ENCODE data around the gene LLGL1.

The LLGL1 gene

GRCh38 chr17:18261659-18262058 is 36.2 kb downstream of the LLGL1 start:
- H3K27me3 ChIP-seq (ENCODE audit: insufficient read depth, low read length), result no peaks in the 10 kb centered on the region
- peaks cover 22% of the 10 kb centered on the region for H3K4me1 ChIP-seq (ENCODE audit: insufficient read depth, low read length)
- peaks cover 17% of the 10 kb centered on the region for H3K36me3 ChIP-seq (ENCODE audit: insufficient read depth, low read length)
- no peaks in the 10 kb centered on the region for H3K9me3 ChIP-seq (ENCODE audit: low read length)
- peak overlapping the region; percentile 65 for H3K4me3 ChIP-seq (ENCODE audit: low read length)
- no peak overlapping the region for H2AFZ ChIP-seq (ENCODE audit: low read depth, low read length)

- Histone ChIP-seq H2AFZ (ENCODE audit: low read depth, low read length) (no peak overlapping the region), H3K4me1 (ENCODE audit: insufficient read depth, low read length) (peaks cover 20% of the 10 kb centered on the region), H3K9me3 (ENCODE audit: low read length) (no peaks in the 10 kb centered on the region), H3K27me3 (ENCODE audit: insufficient read depth, low read length) (no peaks in the 10 kb centered on the region), H3K4me3 (ENCODE audit: low read length) (no peak overlapping the region), H3K36me3 (ENCODE audit: insufficient read depth, low read length) (peaks cover 17% of the 10 kb centered on the region)
Measured at GRCh38 chr17:18262111-18262510, 36.7 kb downstream of the LLGL1 start.

- Histone ChIP-seq H3K4me1 (ENCODE audit: insufficient read depth, low read length) (peaks cover 16% of the 10 kb centered on the region), H3K4me3 (ENCODE audit: low read length) (no peak overlapping the region), H3K27me3 (ENCODE audit: insufficient read depth, low read length) (no peaks in the 10 kb centered on the region), H3K36me3 (ENCODE audit: insufficient read depth, low read length) (peaks cover 17% of the 10 kb centered on the region), H3K9me3 (ENCODE audit: low read length) (no peaks in the 10 kb centered on the region), H2AFZ (ENCODE audit: low read depth, low read length) (no peak overlapping the region)
Measured at GRCh38 chr17:18262641-18263040, 37.2 kb downstream of the LLGL1 start.

GRCh38 chr17:18263885-18264682 is 38.6 kb downstream of the LLGL1 start:
- H2AFZ ChIP-seq (ENCODE audit: low read depth, low read length), result no peak overlapping the region
- H3K4me1 ChIP-seq (ENCODE audit: insufficient read depth, low read length), result peaks cover 11% of the 10 kb centered on the region
- no peaks in the 10 kb centered on the region for H3K9me3 ChIP-seq (ENCODE audit: low read length)
- H3K36me3 ChIP-seq (ENCODE audit: insufficient read depth, low read length), result peaks cover 17% of the 10 kb centered on the region
- H3K27me3 ChIP-seq (ENCODE audit: insufficient read depth, low read length), result no peaks in the 10 kb centered on the region
- no peak overlapping the region for H3K4me3 ChIP-seq (ENCODE audit: low read length)

GRCh38 chr17:18267366-18267765 is 41.9 kb downstream of the LLGL1 start:
- Histone ChIP-seq H3K4me1 (ENCODE audit: insufficient read depth, low read length) (no peaks in the 10 kb centered on the region), H2AFZ (ENCODE audit: low read depth, low read length) (no peak overlapping the region), H3K36me3 (ENCODE audit: insufficient read depth, low read length) (peaks cover 30% of the 10 kb centered on the region), H3K27me3 (ENCODE audit: insufficient read depth, low read length) (no peaks in the 10 kb centered on the region), H3K4me3 (ENCODE audit: low read length) (no peak overlapping the region), H3K9me3 (ENCODE audit: low read length) (no peaks in the 10 kb centered on the region)

- H3K36me3 ChIP-seq (ENCODE audit: insufficient read depth, low read length), result peaks cover 32% of the 10 kb centered on the region
- H3K27me3 ChIP-seq (ENCODE audit: insufficient read depth, low read length), result no peaks in the 10 kb centered on the region
- no peaks in the 10 kb centered on the region for H3K4me1 ChIP-seq (ENCODE audit: insufficient read depth, low read length)
- H3K4me3 ChIP-seq (ENCODE audit: low read length), result no peak overlapping the region
- H2AFZ ChIP-seq (ENCODE audit: low read depth, low read length), result no peak overlapping the region
- no peaks in the 10 kb centered on the region for H3K9me3 ChIP-seq (ENCODE audit: low read length)
Measured at GRCh38 chr17:18267927-18268711, 42.7 kb downstream of the LLGL1 start.

- Histone ChIP-seq H2AFZ (ENCODE audit: low read depth, low read length) (no peak overlapping the region), H3K9me3 (ENCODE audit: low read length) (no peaks in the 10 kb centered on the region)
Measured at GRCh38 chr17:18270046-18270931, 44.9 kb downstream of the LLGL1 start.

GRCh38 chr17:18277076-18277475 is 51.6 kb downstream of the LLGL1 start:
- no peaks in the 10 kb centered on the region for H3K27me3 ChIP-seq (ENCODE audit: insufficient read depth, low read length)
- no peak overlapping the region for H3K4me3 ChIP-seq (ENCODE audit: low read length)
- H3K9me3 ChIP-seq (ENCODE audit: low read length), result no peaks in the 10 kb centered on the region
- H2AFZ ChIP-seq (ENCODE audit: low read depth, low read length), result no peak overlapping the region
- H3K36me3 ChIP-seq (ENCODE audit: insufficient read depth, low read length), result peaks cover 81% of the 10 kb centered on the region
- H3K4me1 ChIP-seq (ENCODE audit: insufficient read depth, low read length), result no peaks in the 10 kb centered on the region

More at GRCh38 chr17:18270046-18270931, 44.9 kb downstream of the LLGL1 start:
- Histone ChIP-seq H3K4me1 (ENCODE audit: insufficient read depth, low read length) (no peaks in the 10 kb centered on the region), H3K4me3 (ENCODE audit: low read length) (no peak overlapping the region), H3K27me3 (ENCODE audit: insufficient read depth, low read length) (no peaks in the 10 kb centered on the region), H3K36me3 (ENCODE audit: insufficient read depth, low read length) (peaks cover 34% of the 10 kb centered on the region)

GRCh38 chr17:18278867-18279266 is 53.4 kb downstream of the LLGL1 start:
- Histone ChIP-seq H3K36me3 (ENCODE audit: insufficient read depth, low read length) (peaks cover 86% of the 10 kb centered on the region), H3K9me3 (ENCODE audit: low read length) (no peaks in the 10 kb centered on the region)

GRCh38 chr17:18280249-18280648 is 54.8 kb downstream of the LLGL1 start:
- Histone ChIP-seq H3K4me1 (ENCODE audit: insufficient read depth, low read length) (no peaks in the 10 kb centered on the region), H3K9me3 (ENCODE audit: low read length) (no peaks in the 10 kb centered on the region), H2AFZ (ENCODE audit: low read depth, low read length) (no peak overlapping the region), H3K27me3 (ENCODE audit: insufficient read depth, low read length) (no peaks in the 10 kb centered on the region), H3K36me3 (ENCODE audit: insufficient read depth, low read length) (peaks cover 87% of the 10 kb centered on the region), H3K4me3 (ENCODE audit: low read length) (no peak overlapping the region)

More at GRCh38 chr17:18278867-18279266, 53.4 kb downstream of the LLGL1 start:
- H3K4me1 ChIP-seq (ENCODE audit: insufficient read depth, low read length), result no peaks in the 10 kb centered on the region
- no peaks in the 10 kb centered on the region for H3K27me3 ChIP-seq (ENCODE audit: insufficient read depth, low read length)
- no peak overlapping the region for H3K4me3 ChIP-seq (ENCODE audit: low read length)
- H2AFZ ChIP-seq (ENCODE audit: low read depth, low read length), result no peak overlapping the region

GRCh38 chr17:18280766-18281371 is 55.4 kb downstream of the LLGL1 start:
- peaks cover 89% of the 10 kb centered on the region for H3K36me3 ChIP-seq (ENCODE audit: insufficient read depth, low read length)
- H2AFZ ChIP-seq (ENCODE audit: low read depth, low read length), result no peak overlapping the region
- no peaks in the 10 kb centered on the region for H3K9me3 ChIP-seq (ENCODE audit: low read length)
- H3K27me3 ChIP-seq (ENCODE audit: insufficient read depth, low read length), result no peaks in the 10 kb centered on the region
- H3K4me3 ChIP-seq (ENCODE audit: low read length), result no peak overlapping the region
- H3K4me1 ChIP-seq (ENCODE audit: insufficient read depth, low read length), result no peaks in the 10 kb centered on the region

GRCh38 chr17:18281788-18282187 is 56.4 kb downstream of the LLGL1 start:
- Histone ChIP-seq H3K36me3 (ENCODE audit: insufficient read depth, low read length) (peaks cover 87% of the 10 kb centered on the region), H2AFZ (ENCODE audit: low read depth, low read length) (no peak overlapping the region), H3K4me3 (ENCODE audit: low read length) (no peak overlapping the region), H3K9me3 (ENCODE audit: low read length) (no peaks in the 10 kb centered on the region), H3K4me1 (ENCODE audit: insufficient read depth, low read length) (no peaks in the 10 kb centered on the region), H3K27me3 (ENCODE audit: insufficient read depth, low read length) (no peaks in the 10 kb centered on the region)

All from neuron (in vitro differentiated cells).